Right renal cortex interstitium (tissue), 3 donors: ENCODE measurements around the gene MT1E. TPM values are rescaled to one million over a fixed set of nuclear protein-coding genes. Genes with fewer than 3 reads are reported as not detected.
"Not testable (repeated sequence)": the region's sequence is repeated elsewhere in the genome, so short reads cannot be mapped to it uniquely, and the experiment has no call there.

Experiments used
- DNase-seq, 3 donors: peaks; one replicate each; pipeline ENCODE4 v3.0.0-alpha.2; 2013; ENCODE audit warnings: low read depth in 3 of 3, low spot score in 2 of 3
- polyA plus RNA-seq, 3 donors: library from polyadenylated mRNA; unstranded; fragments of 120-200 nt; gene quantifications; one replicate each; pipeline ENCODE4 v1.2.1, GENCODE V29; 2013; ENCODE audit not compliant: insufficient read length in 3 of 3

Gene MT1E
- polyA plus RNA-seq, 3 donors, result 20.7 to 35.2 (median 24.9) TPM

DNA sequence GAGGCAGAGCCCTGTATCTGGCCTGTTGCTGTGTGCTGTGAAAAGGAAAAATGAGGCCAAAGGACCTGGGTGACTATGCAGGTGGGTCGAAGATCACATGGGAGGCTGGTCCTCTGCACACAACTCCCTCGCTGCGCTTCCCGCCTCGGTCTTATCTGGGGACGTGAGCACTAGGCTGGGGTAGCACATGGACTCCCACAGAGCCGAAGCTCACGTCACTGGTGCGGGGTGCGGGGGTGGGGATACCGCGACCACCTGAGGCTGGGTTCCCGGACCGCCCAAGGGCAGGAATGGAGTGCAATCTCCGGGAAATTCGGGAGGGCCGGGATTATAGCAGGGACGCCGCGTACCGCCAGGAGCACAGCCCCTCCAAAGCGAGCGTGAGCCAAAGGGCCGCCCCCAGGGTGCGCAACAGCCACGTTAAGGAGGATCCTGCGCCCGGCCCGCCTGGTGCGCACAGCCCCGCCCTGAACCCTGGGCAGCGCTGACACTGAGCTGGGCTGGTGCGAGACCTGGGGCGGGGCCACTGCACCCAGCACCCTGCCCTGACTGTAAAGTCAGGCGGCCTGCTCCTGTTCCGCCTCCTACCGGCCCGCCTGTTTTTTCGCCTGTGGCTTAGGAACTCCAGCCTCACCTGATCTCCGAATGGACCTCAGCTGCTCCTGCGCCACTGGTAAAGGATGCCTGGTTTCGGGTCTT is 17.6 kb downstream of the MT1E start:
- DNase-seq, result no peak

DNA sequence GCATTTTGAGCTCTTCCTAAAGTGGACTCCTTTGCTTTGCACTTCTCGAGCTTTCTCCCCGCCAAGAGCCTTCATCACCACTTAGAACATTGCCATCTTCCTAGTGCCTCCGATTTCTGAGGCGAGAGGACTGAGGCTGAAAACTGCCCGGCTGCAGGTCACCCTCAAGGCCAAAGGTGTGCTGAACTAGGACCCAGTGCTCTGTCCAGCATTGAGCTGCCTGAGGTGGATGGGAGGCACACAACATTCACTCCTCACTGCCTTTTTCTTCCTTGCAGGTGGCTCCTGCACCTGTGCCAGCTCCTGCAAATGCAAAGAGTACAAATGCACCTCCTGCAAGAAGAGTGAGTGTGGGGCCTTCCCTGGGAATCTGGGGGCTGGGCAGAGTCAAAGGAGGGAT is 18.3 kb downstream of the MT1E start:
- no peak for DNase-seq

DNA sequence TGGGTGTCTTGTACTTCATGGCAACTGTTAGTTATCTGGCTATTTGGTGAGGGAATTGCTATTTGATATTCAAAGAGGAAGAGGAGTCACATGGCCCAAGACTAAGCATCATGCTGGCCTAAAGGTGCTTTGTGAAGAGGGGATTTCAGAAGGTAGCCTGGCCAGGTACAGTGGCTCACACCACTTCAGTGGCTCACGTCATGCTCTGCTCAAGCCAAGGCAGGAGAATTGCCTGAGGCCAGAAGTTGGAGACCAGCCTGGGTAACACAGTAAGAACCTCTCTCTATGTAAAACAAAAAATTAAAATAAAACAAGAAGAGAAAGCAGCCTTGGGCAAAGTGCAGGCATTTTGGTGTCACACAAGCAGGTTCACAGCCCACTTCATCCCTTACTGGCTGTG is 19.7 kb downstream of the MT1E start:
- no peak for DNase-seq

DNA sequence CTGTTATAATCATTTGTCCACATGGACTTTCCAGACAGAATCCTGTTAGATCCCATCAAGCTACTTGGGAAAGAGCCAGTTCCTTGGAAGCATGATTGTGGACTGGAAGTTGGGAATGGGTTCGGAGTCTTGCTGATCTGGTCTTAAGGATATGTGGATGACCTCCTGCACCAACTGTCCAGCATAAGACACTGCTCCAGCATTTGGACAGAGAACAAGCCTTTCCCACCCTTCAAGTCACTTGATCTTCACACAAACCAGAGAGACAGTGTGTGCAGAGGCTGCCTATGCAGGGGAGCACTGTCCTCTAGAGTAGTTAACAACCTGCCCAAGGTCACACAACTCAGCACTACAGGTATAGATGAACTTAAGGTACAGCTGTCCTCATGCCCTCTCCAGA is 20.3 kb downstream of the MT1E start:
- no peak for DNase-seq

DNA sequence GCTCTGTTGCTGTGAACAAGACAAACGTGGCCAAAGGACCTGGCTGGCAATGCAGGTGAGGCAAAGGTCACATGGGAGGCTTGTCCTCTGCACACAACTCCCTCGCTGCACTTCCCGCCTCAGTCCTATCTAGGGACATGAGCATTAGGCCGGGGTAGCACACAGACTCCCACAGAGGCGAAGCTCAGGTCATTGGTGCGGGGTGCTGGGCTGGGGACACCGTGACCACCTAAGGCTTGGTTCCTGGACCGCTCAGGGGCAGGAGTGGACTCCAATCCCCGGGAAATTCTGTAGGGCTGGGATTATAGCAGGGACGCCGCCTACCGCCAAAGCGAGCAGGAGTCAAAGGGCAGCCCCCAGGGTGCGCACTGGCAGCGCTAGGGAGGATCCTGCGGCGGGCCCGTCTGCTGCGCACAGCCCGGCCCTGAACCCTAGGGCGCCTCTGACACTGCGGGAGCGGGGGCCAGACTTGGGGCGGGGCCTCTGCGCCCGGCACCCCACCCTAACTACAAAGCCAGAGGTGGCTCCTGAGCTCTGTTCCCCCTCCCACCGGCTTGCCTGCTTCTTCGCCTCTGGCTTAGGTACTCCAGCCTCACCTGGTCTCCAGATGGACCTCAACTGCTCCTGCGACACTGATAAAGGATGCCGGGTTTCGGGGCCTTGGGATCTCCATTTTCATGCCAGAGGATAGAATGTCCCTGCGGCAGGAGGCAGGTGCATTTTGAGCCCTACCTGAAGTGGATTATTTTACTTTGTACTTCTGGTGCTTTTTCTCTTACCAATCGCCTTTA is 22.3 kb downstream of the MT1E start:
- DNase-seq, result no peak

DNA sequence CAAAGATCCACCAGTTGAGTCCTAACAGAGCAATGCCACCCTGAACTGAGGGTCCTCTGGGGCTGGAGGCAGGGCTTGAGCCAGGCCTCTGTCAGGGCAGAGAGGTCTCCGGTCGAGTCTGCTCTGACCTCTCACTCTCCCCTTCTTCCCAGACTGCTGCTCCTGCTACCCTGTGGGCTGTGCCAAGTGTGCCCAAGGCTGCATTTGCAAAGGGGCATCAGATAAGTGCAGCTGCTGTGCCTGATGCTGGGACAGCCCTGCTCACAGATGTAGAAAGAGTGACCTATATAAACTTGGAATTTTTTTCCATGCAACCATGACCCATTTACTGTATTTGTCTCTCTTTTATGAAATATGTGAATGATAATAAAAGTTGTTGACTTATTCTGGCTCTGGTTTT is 23.7 kb downstream of the MT1E start:
- DNase-seq, result no peak

DNA sequence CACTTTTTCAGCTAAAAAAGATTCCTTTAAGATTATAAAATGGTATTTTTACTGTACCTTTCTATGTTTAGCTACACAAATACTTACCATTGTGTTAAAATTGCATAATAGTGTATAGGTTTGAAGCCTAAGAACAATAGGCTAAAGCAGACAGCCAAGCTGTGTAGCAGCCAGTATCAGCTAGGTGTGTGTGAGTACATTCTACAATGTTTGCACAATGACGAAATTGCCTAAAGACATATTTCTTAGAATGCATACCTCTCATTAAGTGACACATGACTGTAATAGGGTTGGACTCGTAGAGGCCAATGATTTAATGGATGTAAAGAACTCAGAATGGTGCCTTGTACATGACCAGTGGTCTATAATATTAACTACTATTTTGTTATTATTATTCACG is 24.2 kb downstream of the MT1E start:
- no peak for DNase-seq

DNA sequence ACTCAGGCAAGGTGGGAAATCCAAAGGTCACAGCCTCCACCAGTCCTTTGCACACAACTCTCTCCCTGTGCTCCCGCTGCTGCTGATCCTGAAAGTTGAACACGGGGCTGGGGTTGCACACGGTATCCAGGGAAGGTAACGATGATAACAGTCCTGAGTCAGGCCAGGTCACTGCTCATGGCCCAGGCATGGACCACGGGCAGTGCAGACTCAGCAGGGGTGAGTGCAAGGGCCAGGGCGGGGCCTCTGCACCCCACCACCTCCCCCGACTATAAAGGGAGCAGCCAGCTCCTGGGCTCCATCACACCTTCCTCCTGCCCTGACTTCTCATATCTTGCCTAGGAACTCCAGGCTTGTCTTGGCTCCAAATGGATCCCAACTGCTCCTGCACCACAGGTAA is 26.0 kb downstream of the MT1E start, which contains the start of gene MT1B:
TSS of gene MT1B (plus strand) at position 301 of the 400 bp plus-strand sequence. CDS start at position 369, 68 bp downstream.
- DNase-seq, result no peak

DNA sequence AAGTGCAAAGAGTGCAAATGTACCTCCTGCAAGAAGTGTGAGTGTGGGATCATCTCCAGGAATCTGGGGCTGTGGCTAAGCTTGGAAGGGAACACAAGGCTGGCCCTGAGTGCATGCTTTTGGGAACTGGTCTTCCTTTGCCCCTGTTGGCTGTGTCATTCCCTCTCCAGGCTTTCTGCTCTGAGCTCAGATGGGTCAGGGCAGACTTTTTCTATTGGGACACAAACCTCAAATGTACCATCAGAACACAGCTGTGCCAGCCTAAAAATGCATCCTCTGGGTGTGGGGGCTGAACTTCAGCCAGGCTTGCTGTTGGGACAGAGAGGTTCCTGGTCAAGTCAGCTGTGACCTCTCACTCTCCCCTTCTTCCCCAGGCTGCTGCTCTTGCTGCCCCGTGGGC is 27.0 kb downstream of the MT1E start:
- DNase-seq, result no peak

DNA sequence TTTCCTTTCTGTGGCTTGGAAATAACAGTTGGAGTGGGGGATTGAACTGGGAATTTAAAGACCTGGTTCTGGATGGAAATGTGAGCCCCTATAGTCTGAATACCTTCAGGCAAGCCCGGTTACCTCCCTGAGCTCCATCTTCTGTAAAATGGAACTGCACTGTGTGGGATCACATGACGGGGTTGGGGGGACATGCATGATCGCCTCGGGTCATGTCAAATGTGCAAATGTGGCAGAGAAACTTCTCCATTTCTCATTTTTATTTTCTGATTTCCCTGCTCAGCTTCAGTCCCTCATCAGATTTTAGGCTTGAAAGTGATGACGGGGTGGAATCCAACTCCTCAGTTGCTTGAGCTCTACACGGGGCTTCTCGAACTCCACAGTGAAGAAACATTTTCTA is 27.6 kb downstream of the MT1E start:
- DNase-seq, result no peak

DNA sequence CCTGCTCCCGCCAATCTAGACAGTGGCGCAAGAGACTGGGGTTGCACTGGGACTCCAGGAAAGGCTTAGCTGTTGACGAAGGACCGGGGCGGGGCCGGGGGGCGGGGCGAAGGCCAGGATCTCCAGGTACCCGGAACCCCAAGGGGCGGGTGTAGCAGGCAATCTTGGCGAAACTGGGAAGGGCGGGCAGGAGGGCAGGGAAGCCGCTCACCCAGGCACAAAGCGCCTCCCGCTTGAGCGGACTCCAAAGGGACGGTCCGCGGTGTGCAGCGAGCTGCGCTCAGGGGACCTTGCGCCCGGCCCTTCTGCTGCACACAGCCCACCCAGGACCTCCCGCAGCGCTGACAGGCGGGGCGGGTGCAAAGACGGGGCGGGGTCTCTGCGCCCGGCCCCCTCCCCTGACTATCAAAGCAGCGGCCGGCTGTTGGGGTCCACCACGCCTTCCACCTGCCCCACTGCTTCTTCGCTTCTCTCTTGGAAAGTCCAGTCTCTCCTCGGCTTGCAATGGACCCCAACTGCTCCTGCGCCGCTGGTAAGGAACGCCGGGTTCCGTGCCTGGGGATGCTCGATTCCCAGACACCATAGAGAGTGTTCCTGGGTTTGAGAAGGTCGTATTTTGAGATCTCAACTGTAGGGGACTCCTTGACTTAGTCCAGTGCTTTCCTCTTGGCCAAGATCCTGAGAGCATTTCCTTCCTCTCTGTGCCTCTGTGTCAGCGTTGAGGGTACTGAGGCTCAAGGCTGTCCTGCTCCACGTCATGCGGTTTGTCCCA is 32.2 kb downstream of the MT1E start, which contains the start of gene MT1F:
TSS of gene MT1F (plus strand) at position 405 of the 772 bp plus-strand sequence. CDS start at position 505, 100 bp downstream.
- no peak for DNase-seq

DNA sequence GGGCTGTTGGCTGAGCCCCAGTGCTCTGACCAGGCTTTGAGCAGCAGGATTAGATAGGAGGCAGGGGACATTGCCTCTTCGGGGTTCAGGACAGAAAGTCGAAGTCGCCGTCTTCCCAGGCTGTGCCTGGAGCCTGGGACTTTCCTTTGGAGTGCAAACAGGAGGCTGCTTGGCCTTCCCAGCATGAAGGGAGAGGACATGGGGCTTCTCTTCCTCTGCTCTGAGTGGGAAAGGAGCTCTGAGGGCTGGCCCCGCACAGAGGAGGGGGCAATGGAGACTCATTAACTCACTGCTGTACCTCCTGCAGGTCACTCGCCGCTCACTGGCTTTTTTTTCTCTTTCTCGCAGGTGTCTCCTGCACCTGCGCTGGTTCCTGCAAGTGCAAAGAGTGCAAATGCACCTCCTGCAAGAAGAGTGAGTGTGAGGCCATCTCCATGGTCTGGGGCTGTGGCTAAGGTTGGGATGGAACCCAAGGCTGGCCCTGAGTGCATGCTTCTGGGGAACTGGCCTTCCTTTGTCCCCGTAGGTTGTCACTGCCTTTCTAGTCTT is 32.8 kb downstream of the MT1E start:
- DNase-seq, result no peak

DNA sequence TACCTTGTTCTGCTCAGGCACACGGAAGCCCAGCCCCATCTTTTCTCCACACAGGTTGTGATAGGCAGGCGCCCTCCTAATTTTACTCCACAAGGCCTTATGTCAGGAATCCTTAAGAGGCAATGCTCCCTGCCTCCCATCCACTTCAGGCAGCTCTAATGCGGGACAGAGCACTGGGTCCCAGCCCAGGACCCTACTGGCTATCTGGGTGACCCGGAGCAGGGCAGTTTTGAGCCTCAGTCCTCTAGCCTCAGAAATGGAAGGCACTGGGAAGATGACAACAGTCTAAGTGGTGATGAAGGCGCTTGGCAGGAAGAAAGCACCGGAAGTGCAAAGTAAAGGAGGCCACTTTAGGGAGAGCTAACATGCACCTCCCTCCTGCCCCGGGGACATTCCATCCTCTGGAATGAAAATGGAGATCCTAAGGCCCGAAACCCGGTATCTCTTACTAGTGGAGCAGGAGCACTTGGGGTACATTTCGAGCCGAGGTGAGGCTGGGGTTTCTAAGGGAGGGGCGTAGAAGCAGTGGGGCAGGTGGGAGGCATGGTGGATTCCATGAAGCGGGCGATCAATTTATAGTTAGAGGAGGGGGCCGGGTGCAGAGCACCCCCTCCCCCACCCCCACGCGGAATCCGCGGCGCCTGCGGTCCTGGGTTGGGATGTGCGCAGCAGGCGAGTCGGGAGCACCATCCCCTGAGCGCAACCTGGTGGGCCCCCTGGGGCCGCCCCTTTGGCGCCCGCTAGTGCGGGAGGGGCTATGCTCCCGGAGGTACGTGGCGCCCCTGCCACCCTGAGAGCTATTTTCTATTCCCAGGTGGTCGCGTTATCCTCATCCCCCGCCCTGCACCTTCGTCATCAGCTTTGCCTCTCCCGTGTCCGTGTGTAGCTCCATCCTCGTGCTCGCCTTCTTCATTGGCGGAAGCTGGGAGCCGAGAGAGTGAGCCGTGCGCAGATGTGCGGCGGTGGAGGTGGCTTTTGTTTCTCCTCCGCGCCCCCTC is 37.1 kb downstream of the MT1E start:
- DNase-seq, result no peak

DNA sequence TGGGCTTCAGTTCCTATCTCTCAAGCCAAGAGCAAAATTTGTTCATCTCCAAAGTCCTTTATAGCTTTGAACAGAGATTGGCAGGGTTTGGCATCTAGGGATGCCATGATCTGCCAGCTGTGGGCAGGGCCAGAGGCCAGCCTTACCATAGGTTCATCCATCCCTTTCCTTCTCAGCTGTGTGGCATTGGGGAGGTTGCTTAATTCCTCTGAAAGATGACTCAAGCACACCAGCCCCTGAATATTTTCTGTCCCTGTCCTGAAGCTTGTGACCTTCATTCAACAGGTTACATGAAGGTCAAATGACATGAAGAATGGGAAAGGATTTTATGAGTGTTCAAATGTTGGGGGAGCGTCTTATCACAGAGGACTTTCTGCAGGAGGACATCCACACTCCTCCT is 38.9 kb downstream of the MT1E start:
- no peak for DNase-seq

DNA sequence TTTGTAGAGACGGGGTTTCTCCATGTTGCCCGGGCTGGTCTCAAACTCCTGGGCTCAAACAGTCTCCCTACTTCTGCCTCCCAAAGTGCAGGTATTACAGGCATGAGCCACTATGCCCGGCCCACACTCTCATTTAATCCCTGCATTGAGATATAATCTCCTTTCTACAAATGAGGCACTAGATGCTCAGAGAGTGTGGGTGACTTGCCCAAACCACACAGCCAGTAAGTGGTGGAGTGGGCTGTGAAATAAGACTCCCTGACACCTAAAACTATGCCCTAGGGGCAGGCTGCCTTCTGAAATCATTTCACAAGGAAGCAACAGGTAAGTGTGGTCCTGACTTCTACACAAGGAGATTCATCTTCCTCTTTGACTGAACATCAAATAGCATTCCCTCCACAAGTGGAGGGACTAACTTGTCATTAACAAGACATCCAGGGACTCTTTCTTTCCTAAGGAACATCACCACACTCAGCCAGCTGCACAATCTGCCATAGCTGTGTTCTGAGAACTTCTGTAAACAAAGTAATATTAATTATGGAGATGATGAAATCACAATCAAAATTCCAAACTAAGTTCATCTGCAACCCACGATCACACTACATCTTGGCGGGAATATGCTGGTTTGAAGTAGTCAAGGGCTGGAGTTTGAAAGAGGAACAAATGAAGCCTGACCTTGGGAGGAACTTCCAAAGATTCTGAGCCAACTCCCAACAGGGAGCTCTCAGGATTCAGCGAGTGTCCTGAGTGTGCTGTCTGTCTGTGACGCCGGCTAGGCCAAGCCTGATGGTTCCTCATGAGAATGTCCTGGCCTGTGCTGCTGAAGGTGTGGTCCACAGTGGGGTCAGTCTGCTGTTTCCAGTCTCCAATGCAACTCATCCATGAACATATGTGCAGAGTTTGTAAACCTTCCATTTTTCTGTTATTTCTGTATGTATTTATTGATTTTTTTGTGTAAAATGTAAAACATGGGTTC is 40.0 kb downstream of the MT1E start:
- DNase-seq, result not testable (repeated sequence)

DNA sequence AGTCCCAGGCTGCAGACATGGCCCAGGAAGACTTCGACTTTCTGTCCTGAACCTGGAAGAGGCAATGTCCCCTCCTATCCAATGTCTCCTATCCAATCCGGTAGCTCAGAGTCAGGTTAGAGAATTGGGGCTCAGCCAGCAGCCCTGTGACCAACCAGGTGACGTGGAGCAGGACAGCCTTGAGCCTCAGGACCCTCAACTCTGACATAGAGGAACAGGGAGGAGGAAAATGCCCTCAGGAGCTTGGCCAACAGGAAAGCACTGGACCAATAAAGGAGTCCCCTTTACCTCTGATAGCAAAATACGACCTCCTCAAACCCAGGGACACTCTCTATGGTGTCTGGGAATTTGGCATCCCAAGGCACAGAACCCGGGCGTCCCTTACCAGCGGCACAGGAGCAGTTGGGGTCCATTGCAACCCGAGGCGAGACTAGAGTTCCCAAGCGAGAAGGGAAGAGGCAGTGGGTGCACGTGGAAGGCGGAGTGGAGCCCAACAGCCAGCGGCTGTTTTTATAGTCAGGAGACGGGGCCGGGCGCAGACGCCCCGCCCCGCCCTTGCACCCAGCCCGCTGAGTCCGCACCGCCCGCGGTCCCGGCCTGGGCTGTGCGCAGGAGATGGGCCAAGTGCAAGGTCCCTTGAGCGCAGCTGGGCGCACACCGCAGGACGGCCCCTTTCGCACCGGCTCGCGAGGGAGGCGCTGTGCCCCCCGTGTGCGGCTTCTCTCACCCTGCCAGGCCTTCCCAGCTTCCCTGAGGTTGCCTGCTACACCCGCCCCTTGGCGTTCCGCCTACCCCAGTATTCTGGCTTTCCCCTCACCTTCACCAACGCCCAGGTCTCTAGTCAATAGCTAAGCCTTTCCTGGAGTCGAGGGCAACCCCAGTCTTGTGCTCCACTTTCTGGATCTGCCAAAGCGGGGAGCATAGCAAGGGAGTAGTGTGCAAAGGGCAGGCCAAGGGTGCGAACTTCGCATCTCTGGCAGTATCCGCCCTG is 42.3 kb downstream of the MT1E start, which contains the start of gene MT1G:
TSS of gene MT1G (minus strand) at position 485 of the 991 bp plus-strand sequence. CDS start at position 413, 72 bp downstream.
- DNase-seq, result no peak
